WERI-Rb-1 (cell line): ENCODE measurements around the gene TSPAN5.

Source experiments
- DNase-seq: peaks from one replicate; pipeline ENCODE4 v3.0.0-alpha.2; 2020
- H3K27ac ChIP-seq: fragments of 250-450 bp; sonication (Bioruptor Pico); 2 replicates; pipeline ENCODE4 v1.5.1; 2020; ENCODE audit warnings: mild to moderate bottlenecking, moderate library complexity
- H3K27me3 ChIP-seq: fragments of 250-450 bp; sonication (Bioruptor Pico); 2 replicates; pipeline ENCODE4 v1.5.1; 2021; ENCODE audit warnings: mild to moderate bottlenecking, low read depth, moderate library complexity; ENCODE audit not compliant: insufficient read depth, severe bottlenecking
- H3K36me3 ChIP-seq: fragments of 250-450 bp; sonication (Bioruptor Pico); 2 replicates; pipeline ENCODE4 v1.5.1; 2020; ENCODE audit warnings: mild to moderate bottlenecking, moderate library complexity
- H3K4me3 ChIP-seq: 2 replicates; pipeline ENCODE4 v1.5.1; 2011; ENCODE audit warnings: low read depth, mild to moderate bottlenecking, control low read depth, low read length
- H3K9me3 ChIP-seq: fragments of 250-450 bp; sonication (Bioruptor Pico); 2 replicates; pipeline ENCODE4 v1.5.1; 2021; ENCODE audit warnings: mild to moderate bottlenecking, moderate library complexity; ENCODE audit not compliant: severe bottlenecking
- TF ChIP-seq, protein P1 (sequence below): IDR thresholded peaks from 2 replicates; pipeline ENCODE4 v1.5.1; 2011; ENCODE audit warnings: low read depth, mild to moderate bottlenecking, control low read depth, inconsistent platforms, low read length

TSPAN5 gene

DNA sequence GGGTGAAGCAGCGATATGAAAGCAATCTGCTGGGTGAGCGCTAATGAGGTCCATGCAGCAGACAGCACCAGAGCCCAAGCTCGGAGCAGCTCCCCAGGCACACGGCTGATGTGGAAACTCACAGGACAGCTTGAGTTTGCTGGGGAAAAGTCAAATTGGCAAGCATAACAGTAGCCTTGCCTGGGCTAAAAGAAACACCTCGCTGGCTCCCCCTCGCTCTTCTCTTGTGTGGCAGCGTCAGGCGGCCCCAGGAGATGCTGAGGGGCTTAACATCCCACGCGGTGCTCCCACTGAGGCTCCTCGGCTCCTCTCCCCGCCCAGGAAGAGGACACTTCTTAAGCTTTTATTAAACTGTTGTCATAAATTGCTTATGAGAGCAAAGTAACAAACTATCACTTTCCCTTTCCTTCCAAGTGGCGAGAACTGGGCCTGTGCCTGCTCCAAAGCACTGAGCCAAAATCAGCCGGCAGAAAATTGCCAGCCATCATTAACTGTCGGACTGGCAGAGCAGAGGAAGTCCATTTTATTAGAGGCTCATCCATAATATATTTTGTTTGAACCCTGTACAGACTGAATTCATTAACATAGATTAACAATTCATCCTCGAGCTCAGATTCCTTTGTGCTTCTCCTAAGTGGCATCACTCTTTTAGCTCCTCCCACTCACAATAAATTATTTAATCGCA lies 111.4 kb downstream of the TSPAN5 start:
- no peak for DNase-seq
- H3K4me3 ChIP-seq = no peak overlapping the region

DNA sequence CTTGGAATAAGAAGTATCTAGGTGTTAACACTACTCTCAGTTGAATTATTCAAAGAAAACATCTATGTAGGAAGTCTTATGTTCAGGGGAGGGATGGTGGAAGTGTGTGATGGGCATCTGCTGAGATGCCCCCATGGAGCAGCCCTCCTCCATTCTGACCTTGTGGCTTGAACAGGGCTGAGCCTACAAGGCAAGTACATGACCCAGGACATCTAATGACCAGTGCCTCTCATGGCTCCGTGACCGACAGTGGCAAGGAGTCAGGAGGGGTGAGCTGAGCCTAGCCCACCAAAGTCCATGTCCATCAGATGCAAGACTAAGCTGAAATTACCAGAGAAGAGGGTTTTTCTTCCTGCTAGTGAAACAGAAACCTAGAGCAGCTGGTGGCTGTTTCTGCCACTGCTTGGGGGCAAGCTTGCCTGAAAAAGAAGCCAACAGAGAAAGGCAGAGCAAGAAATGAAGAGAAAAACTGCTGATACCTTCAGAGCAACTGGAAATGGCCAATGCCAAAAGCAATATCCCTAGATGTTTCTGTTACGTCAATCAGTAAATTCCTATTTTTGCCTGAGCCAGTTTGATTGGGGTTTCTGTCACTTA lies 113.5 kb downstream of the TSPAN5 start:
- Histone ChIP-seq H3K27me3 (no peaks in the 10 kb centered on the region), H3K27ac (no peak overlapping the region), H3K4me3 (no peak overlapping the region), H3K36me3 (no peaks in the 10 kb centered on the region), H3K9me3 (no peaks in the 10 kb centered on the region)
- TF ChIP-seq, protein P1, sequence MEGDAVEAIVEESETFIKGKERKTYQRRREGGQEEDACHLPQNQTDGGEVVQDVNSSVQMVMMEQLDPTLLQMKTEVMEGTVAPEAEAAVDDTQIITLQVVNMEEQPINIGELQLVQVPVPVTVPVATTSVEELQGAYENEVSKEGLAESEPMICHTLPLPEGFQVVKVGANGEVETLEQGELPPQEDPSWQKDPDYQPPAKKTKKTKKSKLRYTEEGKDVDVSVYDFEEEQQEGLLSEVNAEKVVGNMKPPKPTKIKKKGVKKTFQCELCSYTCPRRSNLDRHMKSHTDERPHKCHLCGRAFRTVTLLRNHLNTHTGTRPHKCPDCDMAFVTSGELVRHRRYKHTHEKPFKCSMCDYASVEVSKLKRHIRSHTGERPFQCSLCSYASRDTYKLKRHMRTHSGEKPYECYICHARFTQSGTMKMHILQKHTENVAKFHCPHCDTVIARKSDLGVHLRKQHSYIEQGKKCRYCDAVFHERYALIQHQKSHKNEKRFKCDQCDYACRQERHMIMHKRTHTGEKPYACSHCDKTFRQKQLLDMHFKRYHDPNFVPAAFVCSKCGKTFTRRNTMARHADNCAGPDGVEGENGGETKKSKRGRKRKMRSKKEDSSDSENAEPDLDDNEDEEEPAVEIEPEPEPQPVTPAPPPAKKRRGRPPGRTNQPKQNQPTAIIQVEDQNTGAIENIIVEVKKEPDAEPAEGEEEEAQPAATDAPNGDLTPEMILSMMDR = no peak
- no peak for DNase-seq

More for the DNA sequence above, 111.4 kb downstream of the TSPAN5 start:
- H3K9me3 ChIP-seq = no peaks in the 10 kb centered on the region
- H3K27me3 ChIP-seq = no peaks in the 10 kb centered on the region
- no peak overlapping the region for H3K27ac ChIP-seq
- H3K36me3 ChIP-seq = no peaks in the 10 kb centered on the region
- TF ChIP-seq, protein P1 = no peak

DNA sequence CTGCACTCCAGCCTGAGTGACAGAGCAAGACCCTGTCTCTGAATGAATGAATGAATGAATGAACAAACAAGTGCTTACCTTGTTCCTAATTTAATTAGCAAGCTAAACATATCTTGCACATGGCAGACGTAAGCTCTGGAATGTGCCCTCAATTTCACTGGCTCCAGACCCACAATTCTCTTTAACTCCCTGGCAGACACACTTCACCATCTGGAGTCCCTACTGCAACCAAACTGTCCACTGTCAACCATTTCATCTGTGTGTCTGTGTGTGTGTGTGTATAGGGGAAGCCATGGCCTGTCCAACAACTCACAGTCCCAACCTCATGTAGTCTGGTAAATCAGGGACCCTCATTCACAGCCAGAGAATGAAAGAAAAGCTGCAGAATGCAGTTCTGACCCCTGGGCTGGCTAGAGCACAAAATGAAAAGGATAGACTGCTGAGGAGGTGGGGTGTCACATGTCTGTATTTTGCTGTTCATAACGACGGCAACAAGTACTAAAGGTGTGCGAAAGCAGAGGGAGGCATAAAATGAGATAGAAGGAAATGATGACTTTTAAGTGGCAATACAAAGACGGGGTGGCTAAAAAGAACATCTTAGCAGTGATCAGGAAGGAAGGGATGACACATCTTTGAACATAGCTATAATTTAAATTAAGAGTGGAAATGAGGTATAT lies 114.1 kb downstream of the TSPAN5 start:
- Histone ChIP-seq H3K27me3 (no peaks in the 10 kb centered on the region), H3K9me3 (no peaks in the 10 kb centered on the region), H3K4me3 (no peak overlapping the region), H3K27ac (no peak overlapping the region), H3K36me3 (no peaks in the 10 kb centered on the region)
- no peak for DNase-seq
- TF ChIP-seq, protein P1 = no peak

DNA sequence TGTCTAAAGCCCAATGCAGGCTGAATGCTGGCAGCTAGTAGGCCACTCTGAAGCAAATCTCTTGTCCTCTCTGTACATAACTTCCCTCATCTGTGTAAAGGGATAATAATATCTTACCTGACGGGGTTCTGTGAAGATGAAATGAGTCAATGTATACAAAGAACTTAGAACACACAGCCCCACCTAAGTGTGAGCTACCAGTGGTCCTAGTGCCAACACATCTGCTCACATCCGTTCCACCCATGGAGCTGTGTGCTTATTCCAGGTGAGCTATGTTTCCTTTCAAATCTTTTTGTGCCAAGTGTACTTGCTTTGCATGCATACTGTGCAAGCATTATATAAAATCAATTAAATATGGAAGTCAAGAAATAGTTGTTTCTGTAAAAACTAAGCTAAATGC lies 116.4 kb downstream of the TSPAN5 start:
- Histone ChIP-seq H3K36me3 (no peaks in the 10 kb centered on the region), H3K27ac (no peak overlapping the region), H3K9me3 (peaks cover 2% of the 10 kb centered on the region), H3K4me3 (no peak overlapping the region), H3K27me3 (no peaks in the 10 kb centered on the region)
- no peak for DNase-seq
- TF ChIP-seq, protein P1 = no peak

DNA sequence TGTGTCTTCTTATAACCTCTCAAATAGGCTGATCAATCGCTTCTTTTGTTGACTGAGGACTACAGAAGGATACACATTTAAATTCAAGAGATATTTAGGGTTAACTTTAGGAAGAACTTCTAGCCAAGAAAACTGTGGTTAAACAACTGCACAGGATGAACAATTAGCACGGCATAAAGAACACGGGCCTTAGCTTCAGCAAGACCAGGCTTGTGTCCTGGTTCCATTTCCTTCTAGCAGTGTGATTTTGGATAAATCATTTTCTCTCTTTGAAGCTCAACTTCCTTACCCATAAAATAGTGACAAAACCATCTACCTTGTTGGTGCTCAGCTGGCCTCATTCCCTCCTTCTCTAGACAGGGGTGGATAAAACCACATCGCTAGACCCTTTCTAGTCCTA lies 117.6 kb downstream of the TSPAN5 start:
- DNase-seq = no peak
- TF ChIP-seq, protein P1 = no peak
- no peak overlapping the region for H3K27ac ChIP-seq
- no peaks in the 10 kb centered on the region for H3K36me3 ChIP-seq
- no peaks in the 10 kb centered on the region for H3K27me3 ChIP-seq
- peaks cover 6% of the 10 kb centered on the region for H3K9me3 ChIP-seq
- H3K4me3 ChIP-seq = no peak overlapping the region
